SK-N-SH (cell line): ENCODE data around the gene PARP12. TPM values are rescaled to one million over a fixed set of nuclear protein-coding genes. Genes with fewer than 3 reads are reported as not detected.

Experiments
- CTCF ChIA-PET: fragments of 300-600, 350-600 bp; formaldehyde crosslinking; extraction: SDS; loops from one replicate; lab custom pipeline; 2021; lab: Yijun Ruan, JAX
- POLR2A ChIA-PET: fragments of 350-600 bp; sonication (Branson Sonifier 250); formaldehyde crosslinking; extraction: SDS; loops from one replicate; lab custom pipeline; 2020; ENCODE audit warnings: antibody characterized with exemption, inconsistent platforms; lab: Yijun Ruan, JAX
- DNase-seq: peaks from one replicate; pipeline ENCODE4 v3.0.0; 2012
- H2AFZ ChIP-seq: fragments of 200-600 bp; sonication (generic); 2 replicates; pipeline ENCODE4 v1.8.1; 2016; ENCODE audit warnings: antibody characterized with exemption, mild to moderate bottlenecking, low read depth
- H3F3A ChIP-seq: fragments of 200-600 bp; sonication (generic); replicated peaks from 2 replicates; pipeline ENCODE3; 2016; ENCODE audit warnings: antibody characterized with exemption, mild to moderate bottlenecking; ENCODE audit not compliant: insufficient read depth
- H3K27ac ChIP-seq, 2 experiments: fragments of 200-500 bp in 1 of 2; fragments of 200-600 bp in 1 of 2; sonication (Bioruptor generic) in 1 of 2; sonication (generic), shearing (Covaris generic) in 1 of 2; 2 replicates each; pipeline versions ENCODE4 v1.5.1 to v1.6.1; 2014 to 2016; ENCODE audit warnings: low read depth in 2 of 2, inconsistent platforms in 1 of 2, low read length in 1 of 2, mild to moderate bottlenecking in 1 of 2, mixed read lengths in 1 of 2
- H3K27me3 ChIP-seq: fragments of 200-600 bp; sonication (generic), shearing (Covaris generic); 2 replicates; pipeline ENCODE4 v1.6.1; 2016; ENCODE audit warnings: mixed run types; ENCODE audit not compliant: insufficient read depth
- H3K36me3 ChIP-seq, 2 experiments: fragments of 200-500 bp in 1 of 2; fragments of 200-600 bp in 1 of 2; sonication (Bioruptor generic) in 1 of 2; sonication (generic) in 1 of 2; replicated peaks in 1 of 2; 2 replicates each; pipeline versions ENCODE3 to v1.5.1; 2014 to 2016; ENCODE audit warnings: low read length in 1 of 2, mild to moderate bottlenecking in 1 of 2; ENCODE audit not compliant: insufficient read depth in 2 of 2, control insufficient read depth in 1 of 2
- H3K4me1 ChIP-seq, 2 experiments: fragments of 200-500 bp in 1 of 2; fragments of 200-600 bp in 1 of 2; sonication (Bioruptor generic) in 1 of 2; sonication (generic), shearing (Covaris generic) in 1 of 2; 2 replicates each; pipeline versions ENCODE4 v1.5.1 to v1.6.1; 2014 to 2016; ENCODE audit warnings: low read depth in 1 of 2, low read length in 1 of 2, mixed run types in 1 of 2; ENCODE audit not compliant: insufficient read depth in 2 of 2, control insufficient read depth in 1 of 2
- H3K4me2 ChIP-seq: fragments of 200-600 bp; sonication (generic), shearing (Covaris generic); 2 replicates; pipeline ENCODE4 v1.6.1; 2017; ENCODE audit warnings: mixed run types
- H3K4me3 ChIP-seq, 2 experiments: fragments of 200-500 bp in 1 of 2; fragments of 200-600 bp in 1 of 2; sonication (Bioruptor generic) in 1 of 2; sonication (generic), shearing (Covaris generic) in 1 of 2; 2 replicates each; pipeline versions ENCODE4 v1.5.1 to v1.8.1; 2014 to 2016; ENCODE audit warnings: low read depth in 2 of 2, inconsistent platforms in 1 of 2, low read length in 1 of 2, mild to moderate bottlenecking in 1 of 2, mixed read lengths in 1 of 2, moderate library complexity in 1 of 2
- H3K79me2 ChIP-seq: fragments of 200-600 bp; sonication (generic); 2 replicates; pipeline ENCODE4 v1.8.1; 2017; ENCODE audit warnings: mild to moderate bottlenecking; ENCODE audit not compliant: insufficient read depth
- H3K9ac ChIP-seq: fragments of 200-600 bp; sonication (generic); 2 replicates; pipeline ENCODE4 v1.6.1; 2017; ENCODE audit warnings: mixed run types
- H3K9me2 ChIP-seq: fragments of 200-600 bp; sonication (generic); 2 replicates; pipeline ENCODE4 v1.6.1; 2017; ENCODE audit warnings: mixed run types
- H3K9me3 ChIP-seq: fragments of 200-600 bp; sonication (generic); 2 replicates; pipeline ENCODE4 v1.6.1; 2017; ENCODE audit warnings: mixed run types, mild to moderate bottlenecking, moderate library complexity
- H4K20me1 ChIP-seq: fragments of 200-600 bp; sonication (generic); 2 replicates; pipeline ENCODE4 v1.6.1; 2017; ENCODE audit warnings: mild to moderate bottlenecking, mixed run types; ENCODE audit not compliant: insufficient read depth
- CHD2 ChIP-seq: fragments of 150-350 bp; IDR thresholded peaks from 2 replicates; pipeline ENCODE4 v1.6.1; 2018; ENCODE audit warnings: low read length; ENCODE audit not compliant: partially characterized antibody
- CTCF ChIP-seq: fragments of 200-600 bp; sonication (generic); IDR thresholded peaks from 2 replicates; pipeline ENCODE4 v1.6.1; 2017; ENCODE audit warnings: antibody characterized with exemption, mild to moderate bottlenecking, moderate library complexity
- EP300 ChIP-seq, 2 experiments: IDR thresholded peaks; 2 replicates each; pipeline versions ENCODE4 v1.4.0 to v1.6.1; 2012; ENCODE audit warnings: borderline replicate concordance in 1 of 2, low read depth in 1 of 2, low read length in 1 of 2
- FOXM1 ChIP-seq: IDR thresholded peaks from 2 replicates; pipeline ENCODE4 v1.4.0; 2012; ENCODE audit warnings: low read depth, mild to moderate bottlenecking
- GABPA ChIP-seq: IDR thresholded peaks from 2 replicates; pipeline ENCODE4 v1.4.0; 2012; ENCODE audit warnings: low read depth, mild to moderate bottlenecking
- JUND ChIP-seq: IDR thresholded peaks from 2 replicates; pipeline ENCODE4 v1.4.0; 2012
- MEF2A ChIP-seq: IDR thresholded peaks from 2 replicates; pipeline ENCODE4 v1.4.0; 2012; ENCODE audit warnings: low read depth, borderline replicate concordance
- MXI1 ChIP-seq: IDR thresholded peaks from 2 replicates; pipeline ENCODE4 v1.6.1; 2012; ENCODE audit warnings: mild to moderate bottlenecking, low read depth, low read length, improper control_type of control experiment
- NFIC ChIP-seq: IDR thresholded peaks from 2 replicates; pipeline ENCODE4 v1.4.0; 2012; ENCODE audit warnings: borderline replicate concordance
- NRF1 ChIP-seq: IDR thresholded peaks from 2 replicates; pipeline ENCODE4 v1.6.1; 2012; ENCODE audit warnings: low read depth, mild to moderate bottlenecking, low read length
- RFX5 ChIP-seq: IDR thresholded peaks from 2 replicates; pipeline ENCODE4 v1.6.1; 2012; ENCODE audit warnings: mild to moderate bottlenecking, improper control_type of control experiment, low read length
- SIN3A ChIP-seq: IDR thresholded peaks from 2 replicates; pipeline ENCODE4 v1.6.1; 2012; ENCODE audit warnings: low read depth, mild to moderate bottlenecking, low read length, moderate library complexity, borderline replicate concordance
- SMC3 ChIP-seq: IDR thresholded peaks from 2 replicates; pipeline ENCODE4 v1.6.1; 2012; ENCODE audit warnings: low read depth, low read length, improper control_type of control experiment
- TAF1 ChIP-seq: IDR thresholded peaks from 2 replicates; pipeline ENCODE4 v1.6.1; 2012; ENCODE audit warnings: low read depth, mild to moderate bottlenecking, low read length, moderate library complexity, borderline replicate concordance
- TEAD4 ChIP-seq: IDR thresholded peaks from 2 replicates; pipeline ENCODE4 v1.4.0; 2012; ENCODE audit warnings: mild to moderate bottlenecking, borderline replicate concordance; ENCODE audit not compliant: insufficient read depth
- USF2 ChIP-seq: fragments of 150-350 bp; IDR thresholded peaks from 2 replicates; pipeline ENCODE4 v1.6.1; 2017; ENCODE audit warnings: antibody characterized with exemption, low read length, low read depth, borderline replicate concordance
- WGBS: methylation state at CpG from one replicate; pipeline ENCODE4 v1.1.6; 2017; ENCODE audit warnings: low lambda C conversion rate; 5-methylcytosine and 5-hydroxymethylcytosine counted together
- polyA plus RNA-seq, 3 experiments: library from polyadenylated mRNA; depleted of rRNA; stranded (reverse); fragments of >200 nt; gene quantifications; 2 replicates each; pipeline ENCODE4 v1.2.3, GENCODE V29; 2012
- TF ChIP-seq, protein P1 (sequence below): IDR thresholded peaks from 2 replicates; pipeline ENCODE4 v1.4.0; 2012; ENCODE audit warnings: low read depth
- TF ChIP-seq, protein P2 (sequence below): IDR thresholded peaks from 2 replicates; pipeline ENCODE4 v1.4.0; 2012; ENCODE audit warnings: low read depth, borderline replicate concordance
- TF ChIP-seq, protein P3 (sequence below): IDR thresholded peaks from 2 replicates; pipeline ENCODE4 v1.6.1; 2012; ENCODE audit warnings: mild to moderate bottlenecking, low read depth, low read length, moderate library complexity

PARP12 gene
- polyA plus RNA-seq, 1 of the 3 experiments (the other 2 are of a cell fraction) = 17.7 TPM

DNA sequence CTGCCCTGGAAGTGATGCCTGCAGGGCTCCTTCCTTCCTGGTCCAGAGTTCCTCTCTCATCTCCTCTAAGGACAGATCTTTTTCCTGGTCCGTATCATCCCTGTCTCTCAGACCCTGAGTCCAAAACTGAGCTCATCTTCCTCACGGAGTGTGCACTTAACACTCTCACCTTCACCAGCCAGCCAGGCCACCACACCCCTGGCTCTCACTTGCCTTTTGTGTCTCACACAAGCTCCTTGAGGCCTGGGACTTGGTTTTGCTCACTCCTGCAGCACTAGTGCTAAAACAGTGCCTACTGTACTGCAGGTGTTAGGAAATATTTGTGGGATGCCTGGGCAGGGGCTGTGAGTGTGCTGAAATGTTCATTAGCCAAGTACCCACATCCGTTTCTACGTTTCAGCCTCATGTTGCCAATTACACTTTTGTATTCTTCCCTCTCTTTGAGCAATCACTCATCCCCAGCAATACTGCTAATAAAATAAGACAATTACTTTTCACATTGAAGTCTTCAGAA, 21.4 kb upstream of the PARP12 start:
- no peaks in the 10 kb centered on the region for H3K9me3 ChIP-seq
- no peaks in the 10 kb centered on the region for H3K79me2 ChIP-seq
- H3K4me1 ChIP-seq = peaks cover 0 to 20% of the 10 kb centered on the region in 2 experiments; a peak in 2 of 4 replicates
- no peaks in the 10 kb centered on the region for H3K27me3 ChIP-seq
- no peak overlapping the region for H2AFZ ChIP-seq
- H3K4me3 ChIP-seq = no peak overlapping the region
- 93% methylated on average over 4 of the region's 4 CpGs for WGBS
- TF ChIP-seq TAF1 (no peak), JUND (no peak), CTCF (no peak), MEF2A (no peak), SIN3A (no peak), MXI1 (no peak), CHD2 (no peak), NFIC (no peak), NRF1 (no peak), TEAD4 (no peak), GABPA (no peak), SMC3 (no peak), FOXM1 (no peak)
- H4K20me1 ChIP-seq = no peaks in the 10 kb centered on the region
- no peak overlapping the region for H3K27ac ChIP-seq
- no peak overlapping the region for H3K4me2 ChIP-seq
- peaks cover 0 to 12% of the 10 kb centered on the region in 2 experiments for H3K36me3 ChIP-seq
- POLR2A ChIA-PET = no interaction called here
- CTCF ChIA-PET = interaction anchor here (1.4 to 1.7 kb wide), 2 partner anchors 57 to 82 kb away, joined by 3 to 4 read pairs; no protein-coding TSS in a partner anchor
- no peak for DNase-seq
- H3K9me2 ChIP-seq = no peaks in the 10 kb centered on the region
- peaks cover 4% of the 10 kb centered on the region for H3F3A ChIP-seq
- H3K9ac ChIP-seq = no peak overlapping the region

DNA sequence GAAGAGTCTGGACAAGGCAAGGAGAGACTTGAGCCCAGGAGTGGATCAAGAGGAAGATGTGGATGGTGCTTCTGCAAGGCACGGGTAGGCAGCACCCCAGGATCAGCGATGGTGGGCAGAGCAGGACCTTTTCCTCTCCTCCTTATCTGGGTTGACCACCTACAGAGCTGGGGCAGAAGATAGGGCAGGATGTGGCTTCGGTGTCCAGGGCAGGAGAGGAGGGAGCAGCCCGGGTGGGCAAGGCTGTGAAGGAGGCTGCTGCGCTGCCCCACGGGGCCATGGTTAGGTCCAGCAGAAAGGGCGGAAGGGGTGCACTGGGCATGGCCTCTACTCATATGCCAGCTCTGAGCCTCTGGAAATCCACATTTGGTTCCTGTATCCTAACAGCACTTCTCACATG, 20.0 kb upstream of the PARP12 start:
- Histone ChIP-seq H3K4me2 (no peak overlapping the region), H3F3A (peaks cover 4% of the 10 kb centered on the region), H3K9ac (no peak overlapping the region), H4K20me1 (no peaks in the 10 kb centered on the region), H3K4me1 (peaks cover 0 to 30% of the 10 kb centered on the region in 2 experiments; a peak in 2 of 4 replicates), H3K27me3 (no peaks in the 10 kb centered on the region), H3K4me3 (no peak overlapping the region), H3K79me2 (no peaks in the 10 kb centered on the region), H3K36me3 (peaks cover 0 to 4% of the 10 kb centered on the region in 2 experiments), H3K27ac (no peak overlapping the region), H3K9me3 (no peaks in the 10 kb centered on the region), H3K9me2 (no peaks in the 10 kb centered on the region), H2AFZ (no peak overlapping the region)
- 85% methylated on average over 7 of the region's 7 CpGs for WGBS
- CTCF ChIA-PET = interaction anchor here (1.7 kb wide), 1 partner anchor 80 kb away, joined by 4 read pairs; no protein-coding TSS in a partner anchor
- POLR2A ChIA-PET = no interaction called here
- no peak for DNase-seq
- no peak for TF ChIP-seq RFX5
- TF ChIP-seq EP300 (IDR thresholded peaks at IDR 0.05; ENCODE audit: borderline replicate concordance in 1 of 2, low read depth in 1 of 2, low read length in 1 of 2) = no peak
- TF ChIP-seq NRF1 = no peak
- no peak for TF ChIP-seq JUND
- TF ChIP-seq, protein P1, sequence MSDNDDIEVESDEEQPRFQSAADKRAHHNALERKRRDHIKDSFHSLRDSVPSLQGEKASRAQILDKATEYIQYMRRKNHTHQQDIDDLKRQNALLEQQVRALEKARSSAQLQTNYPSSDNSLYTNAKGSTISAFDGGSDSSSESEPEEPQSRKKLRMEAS = no peak
- no peak for TF ChIP-seq TAF1
- TF ChIP-seq USF2 = no peak
- TF ChIP-seq, protein P2, sequence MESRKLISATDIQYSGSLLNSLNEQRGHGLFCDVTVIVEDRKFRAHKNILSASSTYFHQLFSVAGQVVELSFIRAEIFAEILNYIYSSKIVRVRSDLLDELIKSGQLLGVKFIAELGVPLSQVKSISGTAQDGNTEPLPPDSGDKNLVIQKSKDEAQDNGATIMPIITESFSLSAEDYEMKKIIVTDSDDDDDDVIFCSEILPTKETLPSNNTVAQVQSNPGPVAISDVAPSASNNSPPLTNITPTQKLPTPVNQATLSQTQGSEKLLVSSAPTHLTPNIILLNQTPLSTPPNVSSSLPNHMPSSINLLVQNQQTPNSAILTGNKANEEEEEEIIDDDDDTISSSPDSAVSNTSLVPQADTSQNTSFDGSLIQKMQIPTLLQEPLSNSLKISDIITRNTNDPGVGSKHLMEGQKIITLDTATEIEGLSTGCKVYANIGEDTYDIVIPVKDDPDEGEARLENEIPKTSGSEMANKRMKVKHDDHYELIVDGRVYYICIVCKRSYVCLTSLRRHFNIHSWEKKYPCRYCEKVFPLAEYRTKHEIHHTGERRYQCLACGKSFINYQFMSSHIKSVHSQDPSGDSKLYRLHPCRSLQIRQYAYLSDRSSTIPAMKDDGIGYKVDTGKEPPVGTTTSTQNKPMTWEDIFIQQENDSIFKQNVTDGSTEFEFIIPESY = no peak
- TF ChIP-seq, protein P3, sequence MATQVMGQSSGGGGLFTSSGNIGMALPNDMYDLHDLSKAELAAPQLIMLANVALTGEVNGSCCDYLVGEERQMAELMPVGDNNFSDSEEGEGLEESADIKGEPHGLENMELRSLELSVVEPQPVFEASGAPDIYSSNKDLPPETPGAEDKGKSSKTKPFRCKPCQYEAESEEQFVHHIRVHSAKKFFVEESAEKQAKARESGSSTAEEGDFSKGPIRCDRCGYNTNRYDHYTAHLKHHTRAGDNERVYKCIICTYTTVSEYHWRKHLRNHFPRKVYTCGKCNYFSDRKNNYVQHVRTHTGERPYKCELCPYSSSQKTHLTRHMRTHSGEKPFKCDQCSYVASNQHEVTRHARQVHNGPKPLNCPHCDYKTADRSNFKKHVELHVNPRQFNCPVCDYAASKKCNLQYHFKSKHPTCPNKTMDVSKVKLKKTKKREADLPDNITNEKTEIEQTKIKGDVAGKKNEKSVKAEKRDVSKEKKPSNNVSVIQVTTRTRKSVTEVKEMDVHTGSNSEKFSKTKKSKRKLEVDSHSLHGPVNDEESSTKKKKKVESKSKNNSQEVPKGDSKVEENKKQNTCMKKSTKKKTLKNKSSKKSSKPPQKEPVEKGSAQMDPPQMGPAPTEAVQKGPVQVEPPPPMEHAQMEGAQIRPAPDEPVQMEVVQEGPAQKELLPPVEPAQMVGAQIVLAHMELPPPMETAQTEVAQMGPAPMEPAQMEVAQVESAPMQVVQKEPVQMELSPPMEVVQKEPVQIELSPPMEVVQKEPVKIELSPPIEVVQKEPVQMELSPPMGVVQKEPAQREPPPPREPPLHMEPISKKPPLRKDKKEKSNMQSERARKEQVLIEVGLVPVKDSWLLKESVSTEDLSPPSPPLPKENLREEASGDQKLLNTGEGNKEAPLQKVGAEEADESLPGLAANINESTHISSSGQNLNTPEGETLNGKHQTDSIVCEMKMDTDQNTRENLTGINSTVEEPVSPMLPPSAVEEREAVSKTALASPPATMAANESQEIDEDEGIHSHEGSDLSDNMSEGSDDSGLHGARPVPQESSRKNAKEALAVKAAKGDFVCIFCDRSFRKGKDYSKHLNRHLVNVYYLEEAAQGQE = no peak
- no peak for TF ChIP-seq SIN3A
